Measurements from ENCODE around the gene ATXN7L1. TPM values are rescaled to one million over a fixed set of nuclear protein-coding genes. Genes with fewer than 3 reads are reported as not detected.

Gene ATXN7L1
- total RNA-seq, 1 donor from 2014 or later: 12.9 TPM

DNA sequence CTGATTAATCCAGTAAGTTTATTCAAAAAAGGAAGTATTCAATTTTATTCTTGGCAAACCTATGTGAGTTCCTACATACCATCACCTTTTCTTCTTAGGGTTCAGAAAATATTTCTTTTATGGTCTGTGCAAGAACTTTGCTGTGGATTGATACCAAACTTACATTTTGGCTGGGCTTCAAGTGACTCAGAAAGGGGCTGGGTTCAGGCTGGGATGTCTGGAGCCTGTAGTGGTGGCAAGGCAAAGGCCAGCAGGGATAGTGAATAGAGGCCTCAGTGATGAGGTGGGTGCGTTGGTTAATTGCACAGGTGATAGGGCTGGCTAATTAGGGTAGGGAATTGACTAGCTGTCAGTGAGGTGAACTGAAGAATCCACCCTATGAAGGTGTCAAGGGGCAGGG, 40.2 kb upstream of the ATXN7L1 start:
- intact Hi-C loops (cut with DNase I): no loop called here
- no peak for ATAC-seq
- no peak for DNase-seq

DNA sequence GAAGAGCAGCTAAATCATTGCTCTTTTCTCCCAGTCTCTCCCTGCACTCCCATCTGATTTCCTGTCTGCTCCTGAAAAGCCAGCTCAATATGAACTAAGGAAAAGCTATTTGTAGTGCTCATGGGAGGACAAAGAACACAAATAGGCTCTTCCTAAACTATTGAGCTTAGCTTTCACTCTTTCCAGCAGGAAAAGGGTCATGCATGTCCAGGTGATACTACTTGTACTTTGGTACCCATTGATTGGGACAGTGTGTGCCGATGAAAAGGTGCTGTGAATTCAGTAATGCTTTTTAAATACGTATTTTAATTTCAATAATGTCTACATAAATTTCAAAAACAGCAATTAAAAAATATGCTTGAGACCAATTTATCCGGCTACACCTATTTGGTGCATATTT, 37.5 kb upstream of the ATXN7L1 start:
- DNase-seq: no peak
- Histone ChIP-seq H3K4me1 (no peaks in the 10 kb centered on the region), H3K9me3 (no peaks in the 10 kb centered on the region), H3K36me3 (no peaks in the 10 kb centered on the region), H3K27me3 (no peaks in the 10 kb centered on the region), H3K4me3 (no peak overlapping the region), H3K27ac (no peak overlapping the region)
- TF ChIP-seq, protein P1, sequence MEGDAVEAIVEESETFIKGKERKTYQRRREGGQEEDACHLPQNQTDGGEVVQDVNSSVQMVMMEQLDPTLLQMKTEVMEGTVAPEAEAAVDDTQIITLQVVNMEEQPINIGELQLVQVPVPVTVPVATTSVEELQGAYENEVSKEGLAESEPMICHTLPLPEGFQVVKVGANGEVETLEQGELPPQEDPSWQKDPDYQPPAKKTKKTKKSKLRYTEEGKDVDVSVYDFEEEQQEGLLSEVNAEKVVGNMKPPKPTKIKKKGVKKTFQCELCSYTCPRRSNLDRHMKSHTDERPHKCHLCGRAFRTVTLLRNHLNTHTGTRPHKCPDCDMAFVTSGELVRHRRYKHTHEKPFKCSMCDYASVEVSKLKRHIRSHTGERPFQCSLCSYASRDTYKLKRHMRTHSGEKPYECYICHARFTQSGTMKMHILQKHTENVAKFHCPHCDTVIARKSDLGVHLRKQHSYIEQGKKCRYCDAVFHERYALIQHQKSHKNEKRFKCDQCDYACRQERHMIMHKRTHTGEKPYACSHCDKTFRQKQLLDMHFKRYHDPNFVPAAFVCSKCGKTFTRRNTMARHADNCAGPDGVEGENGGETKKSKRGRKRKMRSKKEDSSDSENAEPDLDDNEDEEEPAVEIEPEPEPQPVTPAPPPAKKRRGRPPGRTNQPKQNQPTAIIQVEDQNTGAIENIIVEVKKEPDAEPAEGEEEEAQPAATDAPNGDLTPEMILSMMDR (IDR thresholded peaks at IDR 0.05): no peak
- intact Hi-C loops (cut with DNase I): no loop called here
- ATAC-seq: no peak

More for the DNA sequence above, 40.2 kb upstream of the ATXN7L1 start:
- TF ChIP-seq, protein P1 (IDR thresholded peaks at IDR 0.05): no peak
- H3K4me3 ChIP-seq: no peak overlapping the region
- no peak overlapping the region for H3K27ac ChIP-seq
- H3K27me3 ChIP-seq: no peaks in the 10 kb centered on the region
- no peaks in the 10 kb centered on the region for H3K4me1 ChIP-seq
- H3K36me3 ChIP-seq: no peaks in the 10 kb centered on the region
- no peaks in the 10 kb centered on the region for H3K9me3 ChIP-seq

DNA sequence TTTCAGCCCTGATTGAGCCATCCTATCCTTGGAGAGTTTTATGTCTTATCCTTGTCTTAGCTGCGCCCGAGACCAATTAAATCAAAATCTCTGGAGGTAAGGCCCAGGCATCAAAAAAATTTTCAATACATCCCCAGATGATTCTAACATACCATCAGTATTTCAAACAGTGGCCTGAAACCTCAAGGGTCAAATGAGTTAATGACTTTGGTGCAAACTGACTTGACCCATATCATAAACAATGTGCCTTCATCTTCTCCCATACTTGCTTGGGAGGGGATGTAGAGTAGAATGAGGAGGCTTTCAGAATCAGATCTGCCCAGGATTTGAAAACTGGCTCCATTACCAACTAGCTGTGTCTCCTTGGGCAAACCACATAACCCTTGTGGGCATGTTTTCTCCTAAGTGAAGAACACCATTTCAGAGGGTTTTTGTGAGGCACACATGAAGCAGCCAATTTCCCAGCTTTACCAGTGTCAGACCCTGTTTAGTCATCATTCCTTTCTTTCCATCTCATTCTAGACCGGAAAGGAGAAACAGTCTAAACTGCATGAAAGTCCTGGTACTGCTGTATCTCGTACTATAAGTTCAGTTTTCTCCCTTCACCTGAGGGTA, 35.7 kb upstream of the ATXN7L1 start:
- TF ChIP-seq, protein P1 (IDR thresholded peaks at IDR 0.05): no peak
- Histone ChIP-seq H3K4me1 (no peaks in the 10 kb centered on the region), H3K9me3 (no peaks in the 10 kb centered on the region), H3K27me3 (no peaks in the 10 kb centered on the region), H3K27ac (no peak overlapping the region), H3K36me3 (no peaks in the 10 kb centered on the region), H3K4me3 (no peak overlapping the region)
- DNase-seq (no peak), ATAC-seq (no peak)
- intact Hi-C loops (cut with DNase I): no loop called here

DNA sequence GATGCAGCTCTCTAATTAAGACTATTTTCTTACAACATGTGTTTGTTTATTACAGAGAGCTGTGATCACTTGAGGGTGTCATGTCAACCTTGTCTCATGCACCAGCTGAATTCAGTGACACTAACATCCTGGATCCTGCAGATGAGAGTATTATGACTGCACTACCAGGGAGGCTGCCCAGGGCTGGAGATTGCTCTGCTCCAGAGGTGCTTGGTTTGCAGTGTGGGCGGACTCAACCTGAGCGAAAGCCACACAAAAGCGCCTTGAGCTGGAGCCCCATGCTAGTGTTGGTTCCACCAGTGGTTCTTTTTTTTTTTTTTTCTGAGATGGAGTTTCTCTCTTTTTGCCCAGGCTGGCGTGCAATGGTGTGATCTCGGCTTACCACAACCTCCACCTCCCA, 33.8 kb upstream of the ATXN7L1 start:
- H3K27ac ChIP-seq: no peak overlapping the region
- H3K4me3 ChIP-seq: no peak overlapping the region
- no peaks in the 10 kb centered on the region for H3K4me1 ChIP-seq
- TF ChIP-seq, protein P1 (IDR thresholded peaks at IDR 0.05): no peak
- no peaks in the 10 kb centered on the region for H3K27me3 ChIP-seq
- no peaks in the 10 kb centered on the region for H3K36me3 ChIP-seq
- DNase-seq (no peak), ATAC-seq (no peak)
- intact Hi-C loops (cut with DNase I): no loop called here
- H3K9me3 ChIP-seq: no peaks in the 10 kb centered on the region

DNA sequence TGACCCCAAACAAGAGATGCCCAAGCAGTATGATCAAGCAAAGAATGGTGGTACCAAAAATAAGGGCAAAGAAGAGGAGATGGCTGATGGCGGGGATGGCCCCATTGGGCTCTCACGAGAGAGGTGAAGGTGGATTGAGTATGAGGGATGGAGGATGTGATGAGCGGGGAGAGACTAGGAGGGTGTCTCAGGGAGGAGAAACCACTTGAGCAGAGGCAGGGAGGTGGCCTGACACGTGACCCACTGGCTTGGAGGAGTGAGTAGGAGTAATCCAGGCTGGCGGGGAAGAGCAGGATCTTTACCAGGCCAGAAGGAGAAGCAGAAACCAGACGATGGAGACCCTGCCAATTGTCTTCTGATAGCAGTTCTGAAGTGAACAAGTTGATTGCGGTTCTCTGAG, 33.3 kb upstream of the ATXN7L1 start:
- intact Hi-C loops (cut with DNase I): no loop called here

More for the DNA sequence above, 33.3 kb upstream of the ATXN7L1 start:
- TF ChIP-seq, protein P1 (IDR thresholded peaks at IDR 0.05): no peak
- ATAC-seq: no peak
- DNase-seq: no peak
- H3K4me3 ChIP-seq: no peak overlapping the region
- no peaks in the 10 kb centered on the region for H3K36me3 ChIP-seq
- no peaks in the 10 kb centered on the region for H3K4me1 ChIP-seq
- H3K27me3 ChIP-seq: no peaks in the 10 kb centered on the region
- no peaks in the 10 kb centered on the region for H3K9me3 ChIP-seq
- H3K27ac ChIP-seq: no peak overlapping the region

All from upper lobe of right lung (tissue), 1 donor.